K562 (cell line): ENCODE measurements around the gene WDR88. TPM values are rescaled to one million over a fixed set of nuclear protein-coding genes. Genes with fewer than 3 reads are reported as not detected.

Experiments
- BRD4 ChIP-seq: fragments of 200-600 bp; sonication (generic); IDR thresholded peaks from 2 replicates; pipeline ENCODE4 v1.6.1; 2017; ENCODE audit warnings: inconsistent platforms
- C11orf30 ChIP-seq: fragments of 450-650 bp; IDR thresholded peaks from 2 replicates; pipeline ENCODE4 v1.6.1; 2016; ENCODE audit warnings: low read depth, mild to moderate bottlenecking
- CCNT2 ChIP-seq: IDR thresholded peaks from 2 replicates; pipeline ENCODE4 v1.6.1; 2011; ENCODE audit warnings: borderline replicate concordance, low read depth, mild to moderate bottlenecking, moderate library complexity, mixed read lengths, low read length; ENCODE audit not compliant: insufficient read length; ENCODE audit errors: extremely low read depth
- ELF2 ChIP-seq: fragments of 250-450 bp; sonication (Bioruptor Pico); IDR thresholded peaks from 2 replicates; pipeline ENCODE4 v1.5.0; 2021; ENCODE audit warnings: mild to moderate bottlenecking
- EP300 ChIP-seq: IDR thresholded peaks from 2 replicates; pipeline ENCODE4 v1.6.1; 2012; ENCODE audit warnings: low read length, improper control_type of control experiment
- FUS ChIP-seq: fragments of 200-400 bp; formaldehyde crosslinking; optimal IDR thresholded peaks from 2 replicates; pipeline ENCODE3; 2017; ENCODE audit warnings: low read depth, low read length
- HDAC1 ChIP-seq, 2 experiments: fragments of 450-650 bp; IDR thresholded peaks; 2 replicates each; pipeline ENCODE4 v1.6.1; 2016 to 2017; ENCODE audit warnings: inconsistent platforms in 1 of 2, mild to moderate bottlenecking in 1 of 2, moderate library complexity in 1 of 2
- KAT8 ChIP-seq: fragments of 450-650 bp; IDR thresholded peaks from 2 replicates; pipeline ENCODE4 v1.6.1; 2016; ENCODE audit warnings: low read depth, mild to moderate bottlenecking
- MEIS2 ChIP-seq: fragments of 450-650 bp; IDR thresholded peaks from 2 replicates; pipeline ENCODE4 v1.6.1; 2014; ENCODE audit warnings: mild to moderate bottlenecking; ENCODE audit not compliant: partially characterized antibody
- POLR2A ChIP-seq: fragments of 450-650 bp; conservative IDR thresholded peaks from 2 replicates; pipeline ENCODE4 v1.6.1; 2016
- POLR2H ChIP-seq: IDR thresholded peaks from 2 replicates; pipeline ENCODE4 v1.6.1; 2016; ENCODE audit warnings: missing genetic modification characterization, low read depth, mild to moderate bottlenecking, control low read depth, missing compliant biosample characterization, moderate library complexity
- SMAD2 ChIP-seq: fragments of 150-350 bp; IDR thresholded peaks from 2 replicates; pipeline ENCODE4 v1.6.1; 2014; ENCODE audit warnings: low read depth, mild to moderate bottlenecking, low read length
- SMARCA5 ChIP-seq: fragments of 450-650 bp; IDR thresholded peaks from 2 replicates; pipeline ENCODE4 v1.6.1; 2016
- XRCC5 ChIP-seq: fragments of 200-400 bp; formaldehyde crosslinking; IDR thresholded peaks from 2 replicates; pipeline ENCODE4 v1.6.1; 2017; ENCODE audit warnings: low read depth, mild to moderate bottlenecking, low read length
- ZBTB17 ChIP-seq: fragments of 450-650 bp; formaldehyde crosslinking; IDR thresholded peaks from 2 replicates; pipeline ENCODE4 v1.4.0; 2020; ENCODE audit warnings: mild to moderate bottlenecking
- ZNF24 ChIP-seq: fragments of 450-650 bp; IDR thresholded peaks from 2 replicates; pipeline ENCODE4 v1.6.1; 2016
- ZNF583 ChIP-seq: fragments of 250-450 bp; sonication (Bioruptor Pico); IDR thresholded peaks from 2 replicates; pipeline ENCODE4 v1.4.0; 2020
- polyA plus RNA-seq, 8 experiments: library from polyadenylated mRNA; depleted of rRNA in 4 of 8; stranded (reverse) in 5 of 8; unstranded in 3 of 8; fragments of >200 nt; fragmentation: Nextera tagmentation in 2 of 8; fragmentation: Illumina TruSeq in 1 of 8; extraction: Ambion mirVana in 2 of 8; extraction: Trizol in 1 of 8; gene quantifications; 2 replicates each; pipeline versions ENCODE4 v1.2.1 to v1.2.3, GENCODE V29; 2011 to 2014; ENCODE audit warnings: inconsistent platforms in 1 of 8, missing spikeins in 1 of 8
- total RNA-seq, 7 experiments: library from RNA; depleted of rRNA in 6 of 7; stranded (reverse); fragments of >200 nt in 6 of 7; fragmentation: Illumina TruSeq in 2 of 7; extraction: Trizol in 2 of 7; gene quantifications; 2 replicates each; pipeline versions ENCODE4 v1.2.1 to v1.2.3, GENCODE V29; 2011 to 2021; ENCODE audit warnings: low replicate concordance in 1 of 7
- TF ChIP-seq, protein P1 (sequence below), 2 experiments: fragments of 450-650 bp in 1 of 2; sonication (generic) in 1 of 2; formaldehyde crosslinking in 1 of 2; IDR thresholded peaks; 2 replicates each; pipeline versions ENCODE4 v1.7.1 to v1.9.0; 2016 to 2022; ENCODE audit warnings: inconsistent platforms in 1 of 2, mild to moderate bottlenecking in 1 of 2, missing genetic modification reagents in 1 of 2
- TF ChIP-seq, protein P2 (sequence below): fragments of 450-650 bp; conservative IDR thresholded peaks from 2 replicates; pipeline ENCODE4 v1.6.1; 2016; ENCODE audit warnings: missing genetic modification characterization, low read depth, mild to moderate bottlenecking, control low read depth, missing compliant biosample characterization

The WDR88 gene
- total and polyA plus RNA-seq, 9 of the 15 experiments (the other 6 are each of a cell fraction or from before 2014, with no cell fraction given): 0.03 to 0.04 TPM; not detected in 7

- TF ChIP-seq, protein P1, sequence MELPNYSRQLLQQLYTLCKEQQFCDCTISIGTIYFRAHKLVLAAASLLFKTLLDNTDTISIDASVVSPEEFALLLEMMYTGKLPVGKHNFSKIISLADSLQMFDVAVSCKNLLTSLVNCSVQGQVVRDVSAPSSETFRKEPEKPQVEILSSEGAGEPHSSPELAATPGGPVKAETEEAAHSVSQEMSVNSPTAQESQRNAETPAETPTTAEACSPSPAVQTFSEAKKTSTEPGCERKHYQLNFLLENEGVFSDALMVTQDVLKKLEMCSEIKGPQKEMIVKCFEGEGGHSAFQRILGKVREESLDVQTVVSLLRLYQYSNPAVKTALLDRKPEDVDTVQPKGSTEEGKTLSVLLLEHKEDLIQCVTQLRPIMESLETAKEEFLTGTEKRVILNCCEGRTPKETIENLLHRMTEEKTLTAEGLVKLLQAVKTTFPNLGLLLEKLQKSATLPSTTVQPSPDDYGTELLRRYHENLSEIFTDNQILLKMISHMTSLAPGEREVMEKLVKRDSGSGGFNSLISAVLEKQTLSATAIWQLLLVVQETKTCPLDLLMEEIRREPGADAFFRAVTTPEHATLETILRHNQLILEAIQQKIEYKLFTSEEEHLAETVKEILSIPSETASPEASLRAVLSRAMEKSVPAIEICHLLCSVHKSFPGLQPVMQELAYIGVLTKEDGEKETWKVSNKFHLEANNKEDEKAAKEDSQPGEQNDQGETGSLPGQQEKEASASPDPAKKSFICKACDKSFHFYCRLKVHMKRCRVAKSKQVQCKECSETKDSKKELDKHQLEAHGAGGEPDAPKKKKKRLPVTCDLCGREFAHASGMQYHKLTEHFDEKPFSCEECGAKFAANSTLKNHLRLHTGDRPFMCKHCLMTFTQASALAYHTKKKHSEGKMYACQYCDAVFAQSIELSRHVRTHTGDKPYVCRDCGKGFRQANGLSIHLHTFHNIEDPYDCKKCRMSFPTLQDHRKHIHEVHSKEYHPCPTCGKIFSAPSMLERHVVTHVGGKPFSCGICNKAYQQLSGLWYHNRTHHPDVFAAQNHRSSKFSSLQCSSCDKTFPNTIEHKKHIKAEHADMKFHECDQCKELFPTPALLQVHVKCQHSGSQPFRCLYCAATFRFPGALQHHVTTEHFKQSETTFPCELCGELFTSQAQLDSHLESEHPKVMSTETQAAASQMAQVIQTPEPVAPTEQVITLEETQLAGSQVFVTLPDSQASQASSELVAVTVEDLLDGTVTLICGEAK (IDR thresholded peaks at IDR 0.05): peak; percentile 93
- TF ChIP-seq, protein P1 (CRISPR knock-in tag; IDR thresholded peaks at IDR 0.05): no peak
- TF ChIP-seq XRCC5: peak; percentile 53; the same call in 1 of the 2 replicates
- peak; percentile 85 for TF ChIP-seq EP300
- peak; percentile 67; the same call in 1 of the 2 replicates for TF ChIP-seq BRD4
- peak; percentile 30; the same call in 1 of the 2 replicates for TF ChIP-seq ZNF24
- TF ChIP-seq, protein P2, sequence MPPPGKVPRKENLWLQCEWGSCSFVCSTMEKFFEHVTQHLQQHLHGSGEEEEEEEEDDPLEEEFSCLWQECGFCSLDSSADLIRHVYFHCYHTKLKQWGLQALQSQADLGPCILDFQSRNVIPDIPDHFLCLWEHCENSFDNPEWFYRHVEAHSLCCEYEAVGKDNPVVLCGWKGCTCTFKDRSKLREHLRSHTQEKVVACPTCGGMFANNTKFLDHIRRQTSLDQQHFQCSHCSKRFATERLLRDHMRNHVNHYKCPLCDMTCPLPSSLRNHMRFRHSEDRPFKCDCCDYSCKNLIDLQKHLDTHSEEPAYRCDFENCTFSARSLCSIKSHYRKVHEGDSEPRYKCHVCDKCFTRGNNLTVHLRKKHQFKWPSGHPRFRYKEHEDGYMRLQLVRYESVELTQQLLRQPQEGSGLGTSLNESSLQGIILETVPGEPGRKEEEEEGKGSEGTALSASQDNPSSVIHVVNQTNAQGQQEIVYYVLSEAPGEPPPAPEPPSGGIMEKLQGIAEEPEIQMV (tag): peak; percentile 57; the same call in 1 of the 2 replicates
- peak; percentile 97 for TF ChIP-seq MEIS2
- peak; percentile 57; the same call in 1 of the 2 replicates for TF ChIP-seq C11orf30
- TF ChIP-seq HDAC1 (IDR thresholded peaks at IDR 0.05): peak; percentile 49 to 93; a peak in 3 of 4 replicates
- TF ChIP-seq SMARCA5: no peak
- TF ChIP-seq POLR2H (tag): peak; percentile 100
- 0 out of 2 replicates have a peak, but pooled peaks have one; percentile 15 for TF ChIP-seq ZNF583 (CRISPR knock-in tag)
- peak; percentile 48; the same call in 1 of the 2 replicates for TF ChIP-seq ZBTB17
- TF ChIP-seq ELF2 (CRISPR knock-in tag): peak; percentile 79
- peak; percentile 96 for TF ChIP-seq POLR2A
- no peak for TF ChIP-seq KAT8
- no peak for TF ChIP-seq SMAD2
- TF ChIP-seq FUS: peak; percentile 76
- TF ChIP-seq CCNT2: peak; percentile 58
These were observed 44.9 kb downstream of the WDR88 start (continued) for GRCh38 chr19:33176670-33177416.
